Activated naive CD4-positive, alpha-beta T cell treated with anti-CD3 and anti-CD28 coated beads, Interleukin-2, amount 50 U/mL, for 72 hours (primary cell): ENCODE data around the gene PLXNB3. TPM values are rescaled to one million over a fixed set of nuclear protein-coding genes. Genes with fewer than 3 reads are reported as not detected.
A peak's percentile ranks its signal among the peaks of the same experiment; 100 is the strongest.

ENCODE experiments used
- ATAC-seq, 2 donors: fragments of 150-1000 bp; cut with Tn5 transposase; 2 replicates each; pipeline ENCODE4 v1.10.0; 2021; ENCODE audit warnings: mild to moderate bottlenecking in 2 of 2, moderate library complexity in 2 of 2
- DNase-seq, 2 donors: peaks; one replicate each; pipeline ENCODE4 v3.0.0; 2021 to 2022; ENCODE audit warnings: low spot score in 2 of 2
- H3K27ac Mint-ChIP-seq, 2 donors: one replicate each; pipeline ENCODE4 v1.8.0; 2022; ENCODE audit warnings: mild to moderate bottlenecking in 2 of 2, mixed read lengths in 2 of 2
- H3K36me3 Mint-ChIP-seq, 2 donors: one replicate each; pipeline ENCODE4 v1.8.0; 2022; ENCODE audit warnings: mixed read lengths in 2 of 2
- H3K9me3 Mint-ChIP-seq, 2 donors: one replicate each; pipeline ENCODE4 v1.8.0; 2022; ENCODE audit warnings: mixed read lengths in 2 of 2
- total RNA-seq, 2 donors: library from RNA; stranded (reverse); gene quantifications; one replicate each; pipeline ENCODE4 v1.2.3, GENCODE V29; 2022

Gene PLXNB3
- 1 to 10 TPM; 1.5 to 3.2 TPM for total RNA-seq

- H3K27ac Mint-ChIP-seq = peak within 1 kb of the TSS in 1 of 2 donors; percentile 63
- DNase-seq (peak; percentile 64 to 81), ATAC-seq (peak; percentile 86 to 90)
- H3K36me3 Mint-ChIP-seq = no peaks in the 10 kb centered on the region
- no peaks in the 10 kb centered on the region for H3K9me3 Mint-ChIP-seq
Observed at GRCh38 chrX:153763989-153764755, at the start of gene PLXNB3. Gene PLXNB3, plus strand, starts transcription at chrX:153764249. Its CDS starts 1,287 bp downstream, at chrX:153765536.

DNA sequence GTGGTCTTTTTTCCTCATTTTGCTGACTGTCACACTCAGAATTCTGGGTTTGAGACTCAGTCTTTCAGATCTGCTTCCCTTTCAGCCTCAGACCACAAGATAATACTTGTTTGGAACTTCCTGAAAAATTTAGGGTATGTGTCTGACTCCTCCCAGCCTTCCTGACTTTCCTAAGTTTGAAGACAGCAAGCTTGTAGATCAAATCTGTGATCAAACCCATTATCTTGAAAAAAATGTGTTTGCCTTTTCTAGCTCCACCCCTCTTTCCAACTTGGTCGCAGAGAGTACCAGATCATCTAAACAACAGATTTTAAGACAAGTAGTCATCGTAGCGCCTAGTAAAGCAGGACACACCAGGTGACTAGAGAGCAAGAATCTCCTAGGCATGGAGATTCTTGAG lies 49.8 kb upstream of the PLXNB3 start:
- Mint-ChIP-seq H3K36me3 (no peaks in the 10 kb centered on the region), H3K27ac (no peak overlapping the region), H3K9me3 (no peaks in the 10 kb centered on the region)
- ATAC-seq (no peak), DNase-seq (no peak)

DNA sequence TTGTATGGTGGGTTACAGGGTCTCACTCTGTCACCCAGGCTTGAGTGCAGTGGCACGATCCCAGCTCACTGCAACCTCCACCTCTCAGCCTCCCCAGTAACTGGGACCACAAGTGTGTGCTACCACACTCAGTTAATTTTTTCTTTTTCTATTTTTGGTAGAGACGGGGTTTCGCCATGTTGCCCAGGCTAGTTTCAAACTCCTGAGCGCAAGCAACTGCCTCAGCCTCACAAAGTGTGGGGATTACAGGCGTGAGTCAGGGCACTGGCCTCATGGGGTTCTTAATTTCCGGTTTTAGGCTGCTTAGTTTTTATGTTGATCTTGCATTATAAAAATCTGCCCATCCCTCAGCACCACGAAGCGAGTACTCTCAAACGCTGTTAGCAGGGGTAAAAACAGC lies 46.6 kb upstream of the PLXNB3 start:
- no peaks in the 10 kb centered on the region for H3K9me3 Mint-ChIP-seq
- DNase-seq = no peak
- no peak overlapping the region for H3K27ac Mint-ChIP-seq
- H3K36me3 Mint-ChIP-seq = peaks cover 0 to 6% of the 10 kb centered on the region in 2 donors
- ATAC-seq = no peak

- Mint-ChIP-seq H3K9me3 (no peaks in the 10 kb centered on the region), H3K36me3 (peaks cover 4 to 11% of the 10 kb centered on the region in 2 donors), H3K27ac (no peak overlapping the region)
- ATAC-seq = no peak
- DNase-seq = no peak
Observed at GRCh38 chrX:153719238-153719637, 44.8 kb upstream of the PLXNB3 start.

DNA sequence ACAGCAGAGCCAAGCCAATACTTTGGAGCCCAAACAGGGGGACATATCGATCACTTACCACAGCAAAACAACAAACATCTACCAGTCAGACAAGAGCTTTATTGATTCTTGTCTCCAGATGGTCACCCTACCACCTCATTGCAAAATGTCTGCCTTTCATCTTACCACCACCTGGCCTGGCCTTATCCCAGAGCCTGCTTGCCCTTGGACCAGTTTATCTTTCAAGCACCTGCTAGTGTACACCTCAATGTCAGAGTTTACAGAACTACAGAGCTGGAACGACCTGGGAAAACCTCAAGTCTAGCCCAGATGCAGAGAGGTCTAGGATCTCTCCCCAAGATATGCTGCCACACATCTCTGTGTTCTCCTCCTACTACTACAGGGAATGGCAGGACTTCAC lies 44.3 kb upstream of the PLXNB3 start:
- ATAC-seq = no peak
- DNase-seq = no peak
- Mint-ChIP-seq H3K36me3 (peaks cover 4 to 11% of the 10 kb centered on the region in 2 donors), H3K9me3 (no peaks in the 10 kb centered on the region), H3K27ac (peak overlapping the region in 1 of 2 donors; percentile 29)

DNA sequence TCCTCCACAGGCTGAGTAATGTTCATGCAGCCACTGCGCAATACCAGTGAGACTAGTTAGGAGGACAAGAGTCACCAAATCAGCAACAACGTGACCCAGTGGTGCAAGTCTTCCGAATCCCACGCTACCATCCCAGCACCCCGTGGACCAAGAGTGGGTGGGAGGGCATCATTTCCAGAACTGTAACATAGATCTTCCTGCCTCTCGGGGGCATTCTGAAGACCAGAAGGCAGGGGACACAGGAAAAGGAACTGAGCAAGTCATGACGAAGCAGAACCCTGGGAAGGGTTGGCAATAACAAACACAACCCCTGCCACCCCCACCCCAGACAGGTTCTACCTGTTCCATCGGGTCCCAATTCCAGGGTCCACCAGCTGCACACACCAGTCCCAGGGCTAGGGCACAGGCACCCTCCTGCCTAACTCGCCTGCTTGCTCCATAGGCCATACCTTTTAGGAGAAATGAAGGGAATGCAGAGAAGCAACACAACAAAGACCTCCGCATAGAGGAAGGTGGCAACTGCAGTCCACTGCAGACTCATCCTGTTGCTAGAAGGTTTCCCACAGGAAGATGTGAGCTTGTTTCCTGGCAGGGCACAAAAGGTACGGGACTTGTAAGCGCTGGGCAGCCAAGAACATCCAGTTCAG lies 41.2 kb upstream of the PLXNB3 start:
- no peaks in the 10 kb centered on the region for H3K9me3 Mint-ChIP-seq
- DNase-seq = no peak
- no peak for ATAC-seq
- peak overlapping the region; percentile 74 to 83 for H3K27ac Mint-ChIP-seq
- H3K36me3 Mint-ChIP-seq = peaks cover 4 to 11% of the 10 kb centered on the region in 2 donors

GRCh38 chrX:153723351-153724251 lies 40.4 kb upstream of the PLXNB3 start:
- ATAC-seq (peak; percentile 30 to 65), DNase-seq (peak in 1 of 2 donors; percentile 45)
- H3K36me3 Mint-ChIP-seq = peaks cover 4 to 11% of the 10 kb centered on the region in 2 donors
- H3K9me3 Mint-ChIP-seq = no peaks in the 10 kb centered on the region
- peak overlapping the region; percentile 82 to 83 for H3K27ac Mint-ChIP-seq

GRCh38 chrX:153724252-153725038 lies 39.6 kb upstream of the PLXNB3 start, which contains the start of the genes ABCD1 and BCAP31:
Gene ABCD1, plus strand, starts transcription at chrX:153724856. Its CDS starts 411 bp downstream, at chrX:153725267.
Gene BCAP31, minus strand, starts transcription at chrX:153724387. Its CDS starts 1,143 bp downstream, at chrX:153723244.
- Mint-ChIP-seq H3K9me3 (no peaks in the 10 kb centered on the region), H3K27ac (peak within 1 kb of the TSS; percentile 82 to 83), H3K36me3 (peaks cover 4 to 11% of the 10 kb centered on the region in 2 donors)
- ATAC-seq (peak; percentile 78 to 81), DNase-seq (peak; percentile 85 to 89)

DNA sequence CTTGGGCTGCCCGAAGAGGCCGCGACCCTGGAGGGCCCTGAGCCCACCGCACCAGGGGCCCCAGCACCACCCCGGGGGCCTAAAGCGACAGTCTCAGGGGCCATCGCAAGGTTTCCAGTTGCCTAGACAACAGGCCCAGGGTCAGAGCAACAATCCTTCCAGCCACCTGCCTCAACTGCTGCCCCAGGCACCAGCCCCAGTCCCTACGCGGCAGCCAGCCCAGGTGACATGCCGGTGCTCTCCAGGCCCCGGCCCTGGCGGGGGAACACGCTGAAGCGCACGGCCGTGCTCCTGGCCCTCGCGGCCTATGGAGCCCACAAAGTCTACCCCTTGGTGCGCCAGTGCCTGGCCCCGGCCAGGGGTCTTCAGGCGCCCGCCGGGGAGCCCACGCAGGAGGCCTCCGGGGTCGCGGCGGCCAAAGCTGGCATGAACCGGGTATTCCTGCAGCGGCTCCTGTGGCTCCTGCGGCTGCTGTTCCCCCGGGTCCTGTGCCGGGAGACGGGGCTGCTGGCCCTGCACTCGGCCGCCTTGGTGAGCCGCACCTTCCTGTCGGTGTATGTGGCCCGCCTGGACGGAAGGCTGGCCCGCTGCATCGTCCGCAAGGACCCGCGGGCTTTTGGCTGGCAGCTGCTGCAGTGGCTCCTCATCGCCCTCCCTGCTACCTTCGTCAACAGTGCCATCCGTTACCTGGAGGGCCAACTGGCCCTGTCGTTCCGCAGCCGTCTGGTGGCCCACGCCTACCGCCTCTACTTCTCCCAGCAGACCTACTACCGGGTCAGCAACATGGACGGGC lies 38.8 kb upstream of the PLXNB3 start:
- Mint-ChIP-seq H3K27ac (no peak overlapping the region), H3K9me3 (no peaks in the 10 kb centered on the region), H3K36me3 (peaks cover 4 to 11% of the 10 kb centered on the region in 2 donors)
- peak in 1 of 2 donors; percentile 10 for DNase-seq
- peak; percentile 2 to 4 for ATAC-seq

DNA sequence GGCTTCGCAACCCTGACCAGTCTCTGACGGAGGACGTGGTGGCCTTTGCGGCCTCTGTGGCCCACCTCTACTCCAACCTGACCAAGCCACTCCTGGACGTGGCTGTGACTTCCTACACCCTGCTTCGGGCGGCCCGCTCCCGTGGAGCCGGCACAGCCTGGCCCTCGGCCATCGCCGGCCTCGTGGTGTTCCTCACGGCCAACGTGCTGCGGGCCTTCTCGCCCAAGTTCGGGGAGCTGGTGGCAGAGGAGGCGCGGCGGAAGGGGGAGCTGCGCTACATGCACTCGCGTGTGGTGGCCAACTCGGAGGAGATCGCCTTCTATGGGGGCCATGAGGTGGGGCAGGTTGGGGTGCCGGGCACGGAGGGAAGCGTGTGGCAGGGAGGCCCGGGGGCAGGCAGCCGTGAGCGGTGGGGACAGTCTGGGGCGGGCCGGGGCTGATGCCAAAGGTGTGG lies 38.2 kb upstream of the PLXNB3 start:
- no peaks in the 10 kb centered on the region for H3K9me3 Mint-ChIP-seq
- peaks cover 7 to 11% of the 10 kb centered on the region in 2 donors for H3K36me3 Mint-ChIP-seq
- no peak for DNase-seq
- no peak overlapping the region for H3K27ac Mint-ChIP-seq
- ATAC-seq = no peak

DNA sequence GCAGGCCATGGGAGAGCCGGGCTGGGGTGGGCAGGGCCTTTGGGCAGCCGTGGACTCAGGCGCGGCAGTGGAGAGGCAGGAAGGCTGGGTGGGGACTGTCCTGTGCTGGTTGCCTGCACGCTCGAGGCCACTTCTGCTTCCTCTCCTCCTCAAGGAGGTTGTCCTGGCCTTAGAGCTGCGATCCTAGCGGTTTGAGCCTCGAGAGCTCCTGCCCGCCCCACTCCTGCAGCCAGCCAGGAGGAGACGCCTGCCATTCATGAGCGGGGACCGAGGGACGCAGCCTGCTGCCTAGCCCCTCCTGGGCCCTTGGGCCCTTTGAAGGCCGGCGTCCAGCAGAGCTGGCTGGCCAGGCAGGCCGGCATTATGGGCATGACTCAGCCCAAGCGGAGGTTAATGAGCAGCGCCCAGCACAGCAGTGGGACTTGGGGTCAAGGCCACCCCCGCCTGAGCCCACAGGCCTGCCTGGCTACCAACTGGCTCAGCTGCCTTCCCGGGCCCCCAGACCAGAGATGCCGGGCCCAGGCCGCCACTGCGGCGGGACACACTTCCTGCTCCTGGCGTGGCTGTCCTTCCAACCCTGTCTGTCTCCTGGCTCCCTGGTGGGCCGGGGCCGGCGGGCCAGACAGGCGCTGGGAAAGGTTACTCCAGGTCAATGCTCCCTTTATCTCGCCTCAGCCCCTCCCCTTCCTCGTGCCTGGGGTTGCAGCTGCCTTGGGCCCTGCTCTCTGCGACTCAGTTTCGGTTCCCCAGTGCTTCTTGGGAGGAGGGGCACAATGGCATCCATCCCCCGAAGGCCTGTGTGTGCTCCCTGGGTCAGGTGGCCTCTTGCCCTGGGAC lies 37.5 kb upstream of the PLXNB3 start:
- H3K9me3 Mint-ChIP-seq = peaks cover 0 to 2% of the 10 kb centered on the region in 2 donors
- ATAC-seq = no peak
- H3K36me3 Mint-ChIP-seq = peaks cover 9 to 11% of the 10 kb centered on the region in 2 donors
- DNase-seq = peak in 1 of 2 donors; percentile 6
- H3K27ac Mint-ChIP-seq = peak overlapping the region in 1 of 2 donors; percentile 18

- DNase-seq (no peak), ATAC-seq (no peak)
- Mint-ChIP-seq H3K9me3 (peaks cover 0 to 5% of the 10 kb centered on the region in 2 donors), H3K36me3 (peaks cover 7 to 14% of the 10 kb centered on the region in 2 donors), H3K27ac (peak overlapping the region in 1 of 2 donors; percentile 18)
Observed at GRCh38 chrX:153727123-153727931, 36.7 kb upstream of the PLXNB3 start.

- ATAC-seq (no peak), DNase-seq (no peak)
- H3K27ac Mint-ChIP-seq = no peak overlapping the region
- H3K36me3 Mint-ChIP-seq = peaks cover 0 to 14% of the 10 kb centered on the region in 2 donors
- peaks cover 0 to 5% of the 10 kb centered on the region in 2 donors for H3K9me3 Mint-ChIP-seq
Observed at GRCh38 chrX:153728095-153728494, 36.0 kb upstream of the PLXNB3 start.
